ENCODE results near the gene MANSC1.
A peak's percentile ranks its signal among the peaks of the same experiment; 100 is the strongest.
"Not testable (repeated sequence)": the region's sequence is repeated elsewhere in the genome, so short reads cannot be mapped to it uniquely, and the experiment has no call there.

Gene MANSC1

GRCh38 chr12:12365446-12365802 lies 15.4 kb upstream of the MANSC1 start:
- H3K27ac ChIP-seq (ENCODE audit: low read length): no peak overlapping the region
- no peaks in the 10 kb centered on the region for H3K4me1 ChIP-seq (ENCODE audit: control insufficient read depth, insufficient read depth, low read length)
- H3K27me3 ChIP-seq (ENCODE audit: control insufficient read depth, insufficient read depth, low read length): no peaks in the 10 kb centered on the region
- H3K36me3 ChIP-seq (ENCODE audit: control insufficient read depth, insufficient read depth, low read length): no peaks in the 10 kb centered on the region
- no peak overlapping the region for H3K4me3 ChIP-seq (ENCODE audit: low read length)
- no peak for DNase-seq (ENCODE audit: low read depth, low spot score)
- WGBS (ENCODE audit: insufficient coverage, insufficient read length): no CpG with 5 or more reads among the region's 5 CpGs
- H3K9me3 ChIP-seq (ENCODE audit: control insufficient read depth, insufficient read depth, low read length): no peaks in the 10 kb centered on the region

GRCh38 chr12:12364787-12365445 lies 14.9 kb upstream of the MANSC1 start:
- H3K27me3 ChIP-seq (ENCODE audit: control insufficient read depth, insufficient read depth, low read length): no peaks in the 10 kb centered on the region
- no peak for DNase-seq (ENCODE audit: low read depth, low spot score)
- no peaks in the 10 kb centered on the region for H3K36me3 ChIP-seq (ENCODE audit: control insufficient read depth, insufficient read depth, low read length)
- H3K27ac ChIP-seq (ENCODE audit: low read length): no peak overlapping the region
- H3K4me1 ChIP-seq (ENCODE audit: control insufficient read depth, insufficient read depth, low read length): no peaks in the 10 kb centered on the region
- H3K4me3 ChIP-seq (ENCODE audit: low read length): no peak overlapping the region
- WGBS (ENCODE audit: insufficient coverage, insufficient read length): 100% methylated on average over 1 of the region's 4 CpGs
- no peaks in the 10 kb centered on the region for H3K9me3 ChIP-seq (ENCODE audit: control insufficient read depth, insufficient read depth, low read length)

- DNase-seq (ENCODE audit: low read depth, low spot score): no peak
- no peak overlapping the region for H3K27ac ChIP-seq (ENCODE audit: low read length)
These were observed 8.5 kb upstream of the MANSC1 start for GRCh38 chr12:12358528-12358927.

GRCh38 chr12:12357719-12358461 lies 7.8 kb upstream of the MANSC1 start:
- Histone ChIP-seq H3K9me3 (ENCODE audit: control insufficient read depth, insufficient read depth, low read length) (no peaks in the 10 kb centered on the region), H3K27me3 (ENCODE audit: control insufficient read depth, insufficient read depth, low read length) (no peaks in the 10 kb centered on the region), H3K4me1 (ENCODE audit: control insufficient read depth, insufficient read depth, low read length) (no peaks in the 10 kb centered on the region), H3K27ac (ENCODE audit: low read length) (no peak overlapping the region), H3K4me3 (ENCODE audit: low read length) (peak overlapping the region; percentile 89), H3K36me3 (ENCODE audit: control insufficient read depth, insufficient read depth, low read length) (no peaks in the 10 kb centered on the region)
- DNase-seq (ENCODE audit: low read depth, low spot score): no peak
- no CpG with 5 or more reads among the region's 10 CpGs for WGBS (ENCODE audit: insufficient coverage, insufficient read length)

More at GRCh38 chr12:12358528-12358927, 8.5 kb upstream of the MANSC1 start:
- WGBS (ENCODE audit: insufficient coverage, insufficient read length): no CpG with 5 or more reads among the region's 4 CpGs
- Histone ChIP-seq H3K4me3 (ENCODE audit: low read length) (no peak overlapping the region), H3K9me3 (ENCODE audit: control insufficient read depth, insufficient read depth, low read length) (no peaks in the 10 kb centered on the region), H3K27me3 (ENCODE audit: control insufficient read depth, insufficient read depth, low read length) (no peaks in the 10 kb centered on the region), H3K4me1 (ENCODE audit: control insufficient read depth, insufficient read depth, low read length) (no peaks in the 10 kb centered on the region), H3K36me3 (ENCODE audit: control insufficient read depth, insufficient read depth, low read length) (no peaks in the 10 kb centered on the region)

- Histone ChIP-seq H3K9me3 (ENCODE audit: control insufficient read depth, insufficient read depth, low read length) (no peaks in the 10 kb centered on the region), H3K27ac (ENCODE audit: low read length) (no peak within 1 kb of the TSS), H3K4me3 (ENCODE audit: low read length) (peak within 1 kb of the TSS; percentile 89), H3K4me1 (ENCODE audit: control insufficient read depth, insufficient read depth, low read length) (no peaks in the 10 kb centered on the region), H3K27me3 (ENCODE audit: control insufficient read depth, insufficient read depth, low read length) (no peaks in the 10 kb centered on the region), H3K36me3 (ENCODE audit: control insufficient read depth, insufficient read depth, low read length) (no peaks in the 10 kb centered on the region)
- DNase-seq (ENCODE audit: low read depth, low spot score): peak; percentile 98
- no CpG with 5 or more reads among the region's 72 CpGs for WGBS (ENCODE audit: insufficient coverage, insufficient read length)
These were observed 7.1 kb upstream of the MANSC1 start, which contains the start of gene BORCS5 for GRCh38 chr12:12356896-12357718. TSS of gene BORCS5 (plus strand) at chr12:12357078. CDS start at chr12:12357452, 374 bp downstream.

GRCh38 chr12:12356467-12356895 lies 6.4 kb upstream of the MANSC1 start:
- Histone ChIP-seq H3K27ac (ENCODE audit: low read length) (no peak overlapping the region), H3K36me3 (ENCODE audit: control insufficient read depth, insufficient read depth, low read length) (no peaks in the 10 kb centered on the region), H3K9me3 (ENCODE audit: control insufficient read depth, insufficient read depth, low read length) (no peaks in the 10 kb centered on the region), H3K4me1 (ENCODE audit: control insufficient read depth, insufficient read depth, low read length) (no peaks in the 10 kb centered on the region), H3K4me3 (ENCODE audit: low read length) (peak overlapping the region; percentile 89; the same call in 1 of the 2 replicates), H3K27me3 (ENCODE audit: control insufficient read depth, insufficient read depth, low read length) (no peaks in the 10 kb centered on the region)
- no peak for DNase-seq (ENCODE audit: low read depth, low spot score)
- no CpG with 5 or more reads among the region's 5 CpGs for WGBS (ENCODE audit: insufficient coverage, insufficient read length)

- no peak overlapping the region for H3K27ac ChIP-seq (ENCODE audit: low read length)
- no peaks in the 10 kb centered on the region for H3K36me3 ChIP-seq (ENCODE audit: control insufficient read depth, insufficient read depth, low read length)
- no peaks in the 10 kb centered on the region for H3K9me3 ChIP-seq (ENCODE audit: control insufficient read depth, insufficient read depth, low read length)
- DNase-seq (ENCODE audit: low read depth, low spot score): no peak
- H3K27me3 ChIP-seq (ENCODE audit: control insufficient read depth, insufficient read depth, low read length): no peaks in the 10 kb centered on the region; the same call in 1 of the 2 replicates
- no CpG with 5 or more reads among the region's 5 CpGs for WGBS (ENCODE audit: insufficient coverage, insufficient read length)
- H3K4me3 ChIP-seq (ENCODE audit: low read length): no peak overlapping the region
- peaks cover 2% of the 10 kb centered on the region; the same call in 1 of the 2 replicates for H3K4me1 ChIP-seq (ENCODE audit: control insufficient read depth, insufficient read depth, low read length)
These were observed 3.8 kb upstream of the MANSC1 start for GRCh38 chr12:12353807-12354206.

- H3K27ac ChIP-seq (ENCODE audit: low read length): no peak overlapping the region
- H3K4me3 ChIP-seq (ENCODE audit: low read length): no peak overlapping the region
- peaks cover 2% of the 10 kb centered on the region; the same call in 1 of the 2 replicates for H3K4me1 ChIP-seq (ENCODE audit: control insufficient read depth, insufficient read depth, low read length)
- WGBS (ENCODE audit: insufficient coverage, insufficient read length): no CpG with 5 or more reads among the region's 1 CpG
- DNase-seq (ENCODE audit: low read depth, low spot score): no peak
- H3K27me3 ChIP-seq (ENCODE audit: control insufficient read depth, insufficient read depth, low read length): no peaks in the 10 kb centered on the region; the same call in 1 of the 2 replicates
- no peaks in the 10 kb centered on the region for H3K36me3 ChIP-seq (ENCODE audit: control insufficient read depth, insufficient read depth, low read length)
- H3K9me3 ChIP-seq (ENCODE audit: control insufficient read depth, insufficient read depth, low read length): no peaks in the 10 kb centered on the region
These were observed 3.2 kb upstream of the MANSC1 start for GRCh38 chr12:12353276-12353675.

- H3K27ac ChIP-seq (ENCODE audit: low read length); H3K4me3 ChIP-seq (ENCODE audit: low read length); H3K27me3 ChIP-seq (ENCODE audit: control insufficient read depth, insufficient read depth, low read length); H3K4me1 ChIP-seq (ENCODE audit: control insufficient read depth, insufficient read depth, low read length); H3K9me3 ChIP-seq (ENCODE audit: control insufficient read depth, insufficient read depth, low read length); DNase-seq (ENCODE audit: low read depth, low spot score); H3K36me3 ChIP-seq (ENCODE audit: control insufficient read depth, insufficient read depth, low read length): not testable (repeated sequence)
- no CpG with 5 or more reads among the region's 19 CpGs for WGBS (ENCODE audit: insufficient coverage, insufficient read length)
These were observed 1.6 kb upstream of the MANSC1 start for GRCh38 chr12:12351468-12352185.

Data from iPS DF 6.9 (cell line).